ENCODE data around the gene ITPKC. TPM values are rescaled to one million over a fixed set of nuclear protein-coding genes. Genes with fewer than 3 reads are reported as not detected.
A peak's percentile ranks its signal among the peaks of the same experiment; 100 is the strongest.

The ITPKC gene
- total and polyA plus RNA-seq, 2 of the 13 experiments (the other 11 are each of a cell fraction or from before 2014, with no cell fraction given): 6.9 to 11.2 TPM

DNA sequence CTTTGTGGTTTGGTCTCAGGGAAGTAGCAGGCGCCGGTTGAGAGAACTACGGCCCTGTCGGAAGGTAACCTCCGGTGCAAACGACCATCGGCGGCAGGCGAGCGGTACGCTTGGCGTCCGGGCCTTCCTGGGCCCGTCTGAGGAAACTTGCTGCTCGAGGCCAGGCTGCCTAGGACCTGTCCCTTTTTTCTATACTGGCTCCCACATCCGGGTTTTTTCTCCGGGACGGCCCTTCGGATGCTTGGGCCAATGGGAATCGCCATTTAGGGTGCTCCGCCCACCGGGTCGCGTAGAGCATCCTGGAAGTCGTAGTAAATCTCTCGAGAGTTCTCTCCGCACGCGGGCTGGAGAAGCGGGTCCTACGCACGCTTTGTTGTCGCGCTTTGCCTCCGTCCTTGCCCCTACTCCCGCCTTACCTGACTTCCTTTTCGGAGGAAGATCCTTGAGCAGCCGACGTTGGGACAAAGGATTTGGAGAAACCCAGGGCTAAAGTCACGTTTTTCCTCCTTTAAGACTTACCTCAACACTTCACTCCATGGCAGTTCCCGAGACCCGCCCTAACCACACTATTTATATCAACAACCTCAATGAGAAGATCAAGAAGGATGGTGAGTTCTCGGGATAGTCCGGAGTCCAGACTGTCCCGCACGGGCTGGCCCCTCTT is 34.1 kb downstream of the ITPKC start, which contains the start of gene SNRPA (continued):
- no peak for TF ChIP-seq HNF1A (IDR thresholded peaks at IDR 0.05; ENCODE audit: low read depth)
- peak; percentile 21; the same call in 1 of the 2 replicates for TF ChIP-seq HNF1A (CRISPR knock-in tag; IDR thresholded peaks at IDR 0.05; ENCODE audit: borderline replicate concordance)
- no peak for TF ChIP-seq ZNF292 (CRISPR knock-in tag; IDR thresholded peaks at IDR 0.05; ENCODE audit: borderline replicate concordance, low read depth)
- no peak; the same call in 1 of the 2 replicates for TF ChIP-seq ZFAT (CRISPR knock-in tag; conservative IDR thresholded peaks at IDR 0.05)
- peak; percentile 7; the same call in 1 of the 2 replicates for TF ChIP-seq ZSCAN25 (CRISPR knock-in tag; IDR thresholded peaks at IDR 0.05)
- peak; percentile 9; the same call in 1 of the 2 replicates for TF ChIP-seq IRF2 (CRISPR knock-in tag; IDR thresholded peaks at IDR 0.05)
- TF ChIP-seq FOXP4 (CRISPR knock-in tag; IDR thresholded peaks at IDR 0.05): no peak
- no peak for TF ChIP-seq ZFP36L1 (CRISPR knock-in tag; IDR thresholded peaks at IDR 0.05)
- no peak for TF ChIP-seq ZBTB34 (CRISPR knock-in tag; IDR thresholded peaks at IDR 0.05)
- TF ChIP-seq FOXC1 (CRISPR knock-in tag; IDR thresholded peaks at IDR 0.05; ENCODE audit: borderline replicate concordance): no peak
- TF ChIP-seq SNAPC5 (CRISPR knock-in tag; IDR thresholded peaks at IDR 0.05; ENCODE audit: borderline replicate concordance): no peak
- TF ChIP-seq ISL2 (CRISPR knock-in tag; IDR thresholded peaks at IDR 0.05): no peak; the same call in 1 of the 2 replicates
- TF ChIP-seq SAFB2 (CRISPR knock-in tag; IDR thresholded peaks at IDR 0.05; ENCODE audit: borderline replicate concordance, low read depth): no peak
- TF ChIP-seq ATF4 (CRISPR knock-in tag; IDR thresholded peaks at IDR 0.05): no peak
- no peak for TF ChIP-seq ZBTB4 (CRISPR knock-in tag; IDR thresholded peaks at IDR 0.05; ENCODE audit: borderline replicate concordance)

All from HepG2 (cell line).